ENCODE results near the gene CCDC74A.
"Not testable (repeated sequence)": the region's sequence is repeated elsewhere in the genome, so short reads cannot be mapped to it uniquely, and the experiment has no call there.

Gene CCDC74A

GRCh38 chr2:131527131-131528001 lies at the start of gene CCDC74A:
TSS of gene CCDC74A (plus strand) at chr2:131527888. CDS start at chr2:131527971, 83 bp downstream.
- peak; percentile 92 for DNase-seq

GRCh38 chr2:131478074-131478849 lies 49.4 kb upstream of the CCDC74A start:
- not testable (repeated sequence) for DNase-seq

- DNase-seq: not testable (repeated sequence)
These were observed 48.7 kb upstream of the CCDC74A start for GRCh38 chr2:131478850-131479461.

- DNase-seq: not testable (repeated sequence)
These were observed 47.3 kb upstream of the CCDC74A start for GRCh38 chr2:131480351-131480750.

GRCh38 chr2:131482506-131483155 lies 45.1 kb upstream of the CCDC74A start:
- peak; percentile 50 for DNase-seq

- DNase-seq: not testable (repeated sequence)
These were observed 43.5 kb upstream of the CCDC74A start for GRCh38 chr2:131483981-131484820.

- not testable (repeated sequence) for DNase-seq
These were observed 42.7 kb upstream of the CCDC74A start for GRCh38 chr2:131484906-131485460.

GRCh38 chr2:131486201-131486902 lies 41.3 kb upstream of the CCDC74A start:
- not testable (repeated sequence) for DNase-seq

- no peak for DNase-seq
These were observed 39.1 kb upstream of the CCDC74A start for GRCh38 chr2:131488306-131489205.

- DNase-seq: peak; percentile 70
These were observed 36.8 kb upstream of the CCDC74A start for GRCh38 chr2:131490616-131491468.

- DNase-seq: not testable (repeated sequence)
These were observed 36.2 kb upstream of the CCDC74A start for GRCh38 chr2:131491469-131491836.

GRCh38 chr2:131492015-131492417 lies 35.7 kb upstream of the CCDC74A start, which contains the start of gene MZT2A:
TSS of gene MZT2A (minus strand) at chr2:131492397. CDS start at chr2:131492376, 21 bp downstream.
- DNase-seq: not testable (repeated sequence)

- peak; percentile 98 for DNase-seq
These were observed 35.1 kb upstream of the CCDC74A start for GRCh38 chr2:131492418-131493198.

- DNase-seq: no peak
These were observed 34.3 kb upstream of the CCDC74A start for GRCh38 chr2:131493199-131493968.

GRCh38 chr2:131495506-131495905 lies 32.2 kb upstream of the CCDC74A start:
- not testable (repeated sequence) for DNase-seq

GRCh38 chr2:131498321-131498973 lies 29.2 kb upstream of the CCDC74A start:
- not testable (repeated sequence) for DNase-seq

All from activated effector memory CD4-positive, alpha-beta T cell treated with anti-CD3 and anti-CD28 coated beads, Interleukin-2, amount 50 U/mL, for 16 hours (primary cell).